ENCODE measurements around the gene UBAC2.

Gene UBAC2

DNA sequence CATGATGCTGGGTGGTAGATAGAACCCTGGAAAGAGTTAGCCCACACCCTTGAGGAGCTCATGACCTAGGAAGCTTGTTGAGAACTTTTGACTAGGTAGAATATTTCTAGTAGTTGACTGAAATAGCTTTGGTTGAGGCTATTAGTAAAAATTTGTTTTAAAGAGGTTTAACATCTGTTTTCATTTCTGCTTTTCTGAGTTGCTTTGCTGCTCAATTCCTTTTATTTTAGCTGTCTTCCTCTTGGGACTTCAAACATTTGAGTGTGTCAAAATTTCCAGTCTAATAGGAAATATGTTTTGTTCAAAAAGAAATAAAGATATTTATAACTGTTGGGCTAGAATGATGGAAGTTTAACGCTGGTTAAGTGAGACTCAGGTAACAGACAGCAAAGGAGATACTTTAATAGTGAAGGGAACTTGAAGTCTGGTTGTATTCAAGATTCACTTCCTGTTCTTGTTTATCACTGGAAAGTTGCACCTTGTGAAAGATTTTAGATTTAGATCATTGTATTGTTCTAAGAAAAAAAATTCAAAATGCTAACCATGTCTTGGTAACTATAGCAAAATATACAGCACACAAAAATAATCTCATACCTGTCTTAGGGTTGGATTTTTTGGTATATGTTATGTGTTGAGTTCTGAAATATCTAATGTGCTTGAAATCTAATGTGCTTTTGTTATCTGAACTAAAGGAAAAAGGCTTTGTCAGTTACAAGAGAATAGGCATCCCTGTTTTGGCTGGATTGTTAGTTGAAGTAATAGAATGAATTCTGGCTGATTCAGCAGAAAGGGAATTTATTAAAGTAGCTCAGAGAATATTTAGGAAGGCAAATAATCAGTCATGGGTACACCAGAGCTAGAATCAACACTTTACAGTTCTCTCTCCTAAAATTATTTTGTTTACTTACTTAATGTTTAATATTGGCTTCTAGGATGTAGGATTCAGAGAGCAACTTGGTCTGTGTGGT is 81.9 kb downstream of the UBAC2 start:
- DNase-seq (ENCODE audit: low read depth), result no peak
- no peak overlapping the region for H3K4me3 ChIP-seq (replicated peaks; ENCODE audit: low read depth, low read length)
- TF ChIP-seq, protein P1, sequence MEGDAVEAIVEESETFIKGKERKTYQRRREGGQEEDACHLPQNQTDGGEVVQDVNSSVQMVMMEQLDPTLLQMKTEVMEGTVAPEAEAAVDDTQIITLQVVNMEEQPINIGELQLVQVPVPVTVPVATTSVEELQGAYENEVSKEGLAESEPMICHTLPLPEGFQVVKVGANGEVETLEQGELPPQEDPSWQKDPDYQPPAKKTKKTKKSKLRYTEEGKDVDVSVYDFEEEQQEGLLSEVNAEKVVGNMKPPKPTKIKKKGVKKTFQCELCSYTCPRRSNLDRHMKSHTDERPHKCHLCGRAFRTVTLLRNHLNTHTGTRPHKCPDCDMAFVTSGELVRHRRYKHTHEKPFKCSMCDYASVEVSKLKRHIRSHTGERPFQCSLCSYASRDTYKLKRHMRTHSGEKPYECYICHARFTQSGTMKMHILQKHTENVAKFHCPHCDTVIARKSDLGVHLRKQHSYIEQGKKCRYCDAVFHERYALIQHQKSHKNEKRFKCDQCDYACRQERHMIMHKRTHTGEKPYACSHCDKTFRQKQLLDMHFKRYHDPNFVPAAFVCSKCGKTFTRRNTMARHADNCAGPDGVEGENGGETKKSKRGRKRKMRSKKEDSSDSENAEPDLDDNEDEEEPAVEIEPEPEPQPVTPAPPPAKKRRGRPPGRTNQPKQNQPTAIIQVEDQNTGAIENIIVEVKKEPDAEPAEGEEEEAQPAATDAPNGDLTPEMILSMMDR (IDR thresholded peaks at IDR 0.05; ENCODE audit: low read length, missing control alignments), result no peak

- no peak overlapping the region for H3K4me3 ChIP-seq (replicated peaks; ENCODE audit: low read depth, low read length)
- TF ChIP-seq, protein P1 (IDR thresholded peaks at IDR 0.05; ENCODE audit: low read length, missing control alignments), result no peak
- no peak for DNase-seq (ENCODE audit: low read depth)
Observed at GRCh38 chr13:99285432-99286182, 85.0 kb downstream of the UBAC2 start.

- H3K4me3 ChIP-seq (replicated peaks; ENCODE audit: low read depth, low read length), result no peak overlapping the region
- TF ChIP-seq, protein P1 (IDR thresholded peaks at IDR 0.05; ENCODE audit: low read length, missing control alignments), result no peak
- DNase-seq (ENCODE audit: low read depth), result no peak
Observed at GRCh38 chr13:99287551-99287950, 86.9 kb downstream of the UBAC2 start.

GRCh38 chr13:99288089-99288488 is 87.4 kb downstream of the UBAC2 start:
- DNase-seq (ENCODE audit: low read depth), result no peak
- TF ChIP-seq, protein P1 (IDR thresholded peaks at IDR 0.05; ENCODE audit: low read length, missing control alignments), result no peak
- H3K4me3 ChIP-seq (replicated peaks; ENCODE audit: low read depth, low read length), result no peak overlapping the region

DNA sequence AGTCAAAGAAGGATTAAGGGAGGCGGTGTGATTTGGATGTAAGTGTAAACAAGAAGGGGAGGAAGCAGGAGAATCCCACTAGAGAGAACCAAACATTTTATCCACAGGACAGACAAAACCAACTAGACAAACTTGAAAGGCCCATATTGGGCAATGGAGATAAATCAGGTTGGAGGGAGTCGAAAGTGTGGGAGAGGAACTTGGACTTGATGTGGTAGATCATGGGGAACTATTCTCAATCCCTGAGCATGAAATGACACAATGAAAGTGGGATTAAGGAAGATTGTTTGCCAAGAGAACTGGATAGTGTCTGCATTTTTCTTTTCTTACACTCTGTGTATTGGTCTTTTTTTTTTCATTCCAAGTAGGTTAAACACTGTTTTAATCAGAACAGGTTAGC is 88.6 kb downstream of the UBAC2 start:
- TF ChIP-seq, protein P1 (IDR thresholded peaks at IDR 0.05; ENCODE audit: low read length, missing control alignments), result no peak
- DNase-seq (ENCODE audit: low read depth), result no peak
- no peak overlapping the region for H3K4me3 ChIP-seq (replicated peaks; ENCODE audit: low read depth, low read length)

- DNase-seq (ENCODE audit: low read depth), result no peak
Observed at GRCh38 chr13:99289674-99290337, 89.2 kb downstream of the UBAC2 start.

More at GRCh38 chr13:99289674-99290337, 89.2 kb downstream of the UBAC2 start:
- no peak overlapping the region for H3K4me3 ChIP-seq (replicated peaks; ENCODE audit: low read depth, low read length)
- TF ChIP-seq, protein P1 (IDR thresholded peaks at IDR 0.05; ENCODE audit: low read length, missing control alignments), result no peak
